GM21717 (cell line): ENCODE data around the gene OAS1.

Experiments used
- ATAC-seq: cut with Tn5 transposase; IDR thresholded peaks from one replicate; pipeline ENCODE4 v1.9.1; 2021; ENCODE audit warnings: mild to moderate bottlenecking, moderate library complexity; ENCODE audit not compliant: unreplicated experiment

Gene OAS1

DNA sequence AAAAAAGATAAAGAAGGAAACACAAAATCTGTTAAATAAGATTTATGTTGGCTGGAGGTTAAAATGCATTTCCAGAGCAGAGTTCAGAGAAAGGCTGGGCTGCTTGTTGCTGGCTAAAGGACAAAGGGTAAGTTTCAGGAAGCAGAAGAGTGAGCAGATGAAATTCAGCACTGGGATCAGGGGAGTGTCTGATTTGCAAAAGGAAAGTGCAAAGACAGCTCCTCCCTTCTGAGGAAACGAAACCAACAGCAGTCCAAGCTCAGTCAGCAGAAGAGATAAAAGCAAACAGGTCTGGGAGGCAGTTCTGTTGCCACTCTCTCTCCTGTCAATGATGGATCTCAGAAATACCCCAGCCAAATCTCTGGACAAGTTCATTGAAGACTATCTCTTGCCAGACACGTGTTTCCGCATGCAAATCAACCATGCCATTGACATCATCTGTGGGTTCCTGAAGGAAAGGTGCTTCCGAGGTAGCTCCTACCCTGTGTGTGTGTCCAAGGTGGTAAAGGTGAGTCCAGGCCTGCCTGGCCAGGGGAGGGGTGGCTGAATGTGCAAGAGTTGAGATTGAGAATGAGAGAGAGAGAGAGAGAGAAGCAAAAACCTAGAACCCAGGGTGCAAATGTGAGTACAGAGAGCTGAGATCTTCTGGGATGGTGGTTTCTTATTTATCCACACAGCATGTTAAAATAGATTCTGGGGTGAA, at the start of gene OAS1:
TSS of gene OAS1 (plus strand) at position 251 of the 703 bp plus-strand sequence. CDS start at position 329, 78 bp downstream.
- ATAC-seq, result peak; percentile 80

DNA sequence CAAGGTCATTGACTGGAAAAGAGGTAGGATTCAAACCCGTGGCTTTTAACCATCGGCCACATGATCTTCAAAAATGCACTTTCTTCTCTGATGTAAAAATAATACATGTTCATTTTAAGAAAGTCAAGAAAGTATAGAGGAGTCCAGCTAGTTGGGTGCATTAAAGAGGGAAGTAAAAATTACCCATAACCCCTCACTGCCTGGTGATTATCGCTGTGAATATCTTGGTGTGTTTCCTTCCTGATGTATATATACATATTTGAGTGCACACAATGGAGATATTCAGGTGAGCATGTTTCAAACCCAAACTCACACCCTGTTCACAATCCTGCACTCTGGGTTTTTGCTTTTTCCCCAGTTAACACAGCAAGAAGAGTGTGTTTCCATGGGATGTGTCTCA, 47.5 kb upstream of the OAS1 start:
- no peak for ATAC-seq

DNA sequence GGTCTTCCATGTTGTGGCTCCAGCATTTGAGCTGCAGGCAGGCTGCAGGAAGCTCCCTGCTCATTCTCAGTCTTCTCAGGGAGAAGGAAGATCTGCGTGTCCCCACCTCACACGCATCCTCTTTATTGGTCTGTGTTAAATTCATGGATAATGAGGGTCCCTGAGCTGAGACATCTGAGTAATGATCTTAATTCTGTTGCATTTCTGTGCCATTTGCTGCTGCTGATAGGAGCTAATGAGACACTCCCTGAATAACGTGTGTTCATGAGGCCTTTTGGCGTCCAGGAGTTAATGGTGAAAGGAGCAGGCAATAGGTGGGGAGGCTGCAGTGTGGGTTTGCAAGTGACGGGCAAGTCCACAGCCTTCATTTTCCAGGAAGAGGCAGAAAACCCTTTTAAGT, 46.6 kb upstream of the OAS1 start:
- ATAC-seq, result no peak

DNA sequence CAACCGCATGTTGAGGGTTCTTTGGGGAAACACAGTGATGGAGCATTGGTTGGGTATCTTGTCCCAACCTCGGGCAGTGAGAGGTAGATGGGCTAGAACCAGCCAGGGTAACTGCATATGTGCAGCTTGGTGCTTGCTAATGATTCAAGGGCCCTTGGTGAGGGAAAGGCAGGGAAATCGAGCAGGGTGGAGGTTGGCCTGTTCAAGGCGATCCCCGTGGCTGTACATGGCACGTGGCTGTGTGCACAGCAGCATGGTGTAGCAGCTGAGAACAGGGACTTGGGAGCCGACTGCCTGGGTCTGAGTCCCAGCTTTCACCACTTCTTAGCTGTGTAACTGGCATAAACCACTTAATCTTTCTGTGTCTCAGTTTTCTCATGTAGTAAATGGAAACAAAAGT, 45.5 kb upstream of the OAS1 start:
- ATAC-seq, result no peak

DNA sequence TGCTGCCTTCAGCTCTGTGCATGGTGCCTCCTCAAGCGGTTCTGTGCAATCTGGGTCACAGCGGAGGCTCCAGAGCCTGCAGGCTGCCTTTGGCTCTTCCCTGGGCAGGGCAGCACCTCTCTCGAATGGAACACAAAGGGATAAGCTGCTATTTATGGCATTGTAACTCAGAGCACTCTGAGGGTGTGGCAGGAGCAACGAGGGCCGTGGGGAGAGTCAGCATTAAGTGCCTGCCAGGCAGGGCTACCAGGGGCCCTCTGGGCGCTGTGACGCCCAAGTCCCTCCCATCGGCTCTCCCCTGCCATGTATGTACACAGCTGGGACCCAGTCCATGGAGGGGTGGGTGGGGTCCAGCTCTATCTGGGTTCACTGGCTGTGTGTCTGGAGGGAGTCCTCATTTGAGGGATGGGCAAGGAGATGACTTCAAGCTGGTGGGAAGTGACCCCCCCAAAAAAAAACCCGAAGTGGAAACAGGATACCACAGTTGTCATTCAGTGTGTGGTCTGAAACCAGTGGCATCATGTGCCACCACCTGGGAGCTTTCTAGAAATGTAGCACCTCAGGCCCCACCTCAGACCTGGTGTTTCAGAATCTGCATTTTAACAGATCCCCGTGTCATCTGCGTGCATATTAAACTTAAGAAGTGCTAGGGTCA, 44.0 kb upstream of the OAS1 start:
- no peak for ATAC-seq

DNA sequence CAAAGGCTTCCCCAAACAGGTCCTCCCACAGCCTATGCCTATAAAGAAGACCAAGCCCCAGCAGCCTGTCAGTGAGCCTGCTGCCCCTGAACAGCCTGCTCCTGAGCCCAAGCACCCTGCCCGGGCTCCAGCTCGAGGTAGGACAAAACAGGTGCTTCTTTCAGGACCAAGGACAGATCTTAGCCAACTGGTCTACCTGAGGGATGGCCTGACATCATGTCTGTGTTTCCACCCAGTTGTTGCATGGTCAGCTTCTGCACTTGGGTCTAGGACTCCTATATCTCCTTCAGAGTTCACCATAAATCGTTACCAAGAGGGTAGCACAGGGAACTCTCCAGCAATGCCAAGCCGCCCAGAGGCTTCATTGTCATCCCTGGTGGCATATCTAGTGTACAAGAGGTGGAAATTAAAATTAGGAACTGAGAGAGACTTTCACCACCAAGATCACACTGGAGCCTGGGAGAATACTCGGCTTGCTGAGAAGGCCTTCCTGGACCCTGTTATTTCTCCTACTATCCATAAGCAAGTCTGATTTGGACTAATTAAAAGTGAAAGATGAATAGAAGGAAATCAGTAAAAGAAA, 38.2 kb upstream of the OAS1 start:
- no peak for ATAC-seq

DNA sequence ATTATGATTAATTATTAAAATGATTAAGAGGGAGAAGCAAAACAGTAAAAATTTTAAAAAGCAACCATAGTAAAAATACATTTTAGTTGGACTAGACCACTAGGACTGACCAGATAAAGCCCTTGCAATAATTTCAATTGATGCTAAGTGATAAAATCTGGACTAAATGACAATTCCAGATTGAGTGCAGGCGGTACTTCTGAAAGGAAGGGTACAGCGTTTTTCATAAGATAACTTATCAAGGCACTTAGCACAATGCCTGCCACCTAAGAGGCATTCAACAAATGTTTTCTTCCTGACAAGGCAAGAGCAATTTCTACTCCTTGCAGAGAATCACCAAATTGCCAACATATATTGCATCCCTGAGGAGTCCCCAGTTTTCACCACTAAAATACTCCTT, 37.7 kb upstream of the OAS1 start:
- ATAC-seq, result no peak

DNA sequence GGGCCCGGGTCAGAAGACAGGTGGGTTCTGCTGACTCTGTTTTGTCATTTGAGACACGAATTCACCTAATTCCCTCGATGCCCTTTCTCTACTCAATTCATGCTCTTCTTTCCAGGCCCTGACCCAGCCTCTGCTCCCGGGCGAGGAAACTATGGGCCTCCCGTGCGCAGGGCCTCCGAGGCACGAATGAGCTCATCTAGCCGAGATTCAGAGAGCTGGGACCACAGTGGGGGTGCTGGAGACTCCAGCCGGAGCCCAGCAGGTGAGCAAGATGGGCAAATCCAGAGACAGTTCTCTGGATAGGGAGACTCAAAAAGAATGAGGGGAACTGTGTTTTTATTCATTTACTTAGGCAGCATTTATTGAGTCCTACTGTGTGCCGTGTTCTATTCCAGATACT, 37.0 kb upstream of the OAS1 start:
- ATAC-seq, result no peak

DNA sequence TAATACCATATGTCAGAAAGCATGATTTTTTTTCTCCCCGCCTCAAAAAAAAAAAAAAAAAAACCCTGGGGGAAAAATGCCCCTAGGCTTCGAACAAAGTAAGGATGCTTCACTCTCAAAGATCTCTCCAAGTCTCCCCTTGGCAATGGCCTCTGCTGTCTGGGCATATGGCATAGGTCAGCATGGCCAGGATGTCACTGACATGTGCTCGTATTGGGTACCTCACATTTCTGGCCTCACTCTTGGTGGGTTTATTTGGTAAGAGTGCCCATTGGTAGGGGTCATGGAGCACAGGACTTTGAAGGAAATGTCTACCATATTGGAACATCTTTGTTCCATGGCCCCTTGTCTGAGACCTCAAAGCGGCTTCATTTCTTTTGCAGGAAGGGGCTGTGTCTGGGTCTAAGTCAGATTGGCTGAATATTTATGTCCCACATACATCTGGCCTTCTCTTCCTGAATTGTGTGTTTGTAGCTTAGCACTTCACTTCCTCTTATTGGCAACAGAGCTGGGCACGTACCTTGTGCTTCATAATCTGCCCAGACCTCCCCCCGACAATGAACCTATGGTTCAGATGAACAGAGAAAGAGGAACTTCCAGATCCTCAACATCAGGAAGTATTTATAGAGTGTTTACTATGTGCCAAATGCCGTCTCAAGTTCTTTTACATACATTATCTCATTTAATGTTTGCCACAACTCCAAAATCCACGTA, 36.3 kb upstream of the OAS1 start:
- no peak for ATAC-seq

DNA sequence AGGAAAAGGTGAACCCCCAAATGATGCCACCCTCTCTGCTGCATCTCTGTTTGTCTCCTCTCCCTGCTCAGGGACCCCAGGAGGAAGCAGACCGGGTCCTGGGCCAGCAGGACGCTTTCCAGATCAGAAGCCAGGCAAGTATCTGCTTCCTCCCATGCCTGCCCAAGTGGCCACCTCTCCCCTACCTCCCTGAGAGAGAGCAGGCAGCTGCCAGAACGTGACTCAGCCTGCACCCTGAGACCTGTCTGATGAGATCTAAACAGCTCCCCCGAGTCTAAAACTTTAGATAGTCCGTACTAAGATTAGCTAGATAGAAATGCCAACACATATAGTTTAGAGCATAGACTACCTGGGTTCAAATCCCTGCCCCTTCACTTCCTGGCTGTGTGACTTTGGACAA, 31.2 kb upstream of the OAS1 start:
- ATAC-seq, result no peak

DNA sequence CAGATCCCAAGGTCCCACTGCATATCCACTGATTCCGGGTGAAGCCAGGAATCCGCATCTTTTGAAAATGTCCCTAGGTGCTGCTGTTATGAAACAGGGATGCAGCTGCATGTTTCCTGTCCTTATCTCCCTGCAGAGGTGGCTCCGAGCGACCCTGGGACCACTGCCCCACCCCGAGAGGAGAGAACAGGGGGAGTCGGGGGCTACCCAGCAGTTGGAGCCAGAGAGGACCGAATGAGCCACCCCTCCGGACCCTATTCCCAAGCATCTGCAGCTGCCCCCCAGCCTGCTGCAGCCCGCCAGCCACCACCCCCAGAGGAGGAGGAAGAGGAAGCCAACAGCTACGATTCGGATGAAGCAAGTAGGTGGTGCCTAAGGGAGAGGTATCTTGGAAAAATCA, 30.3 kb upstream of the OAS1 start:
- no peak for ATAC-seq

DNA sequence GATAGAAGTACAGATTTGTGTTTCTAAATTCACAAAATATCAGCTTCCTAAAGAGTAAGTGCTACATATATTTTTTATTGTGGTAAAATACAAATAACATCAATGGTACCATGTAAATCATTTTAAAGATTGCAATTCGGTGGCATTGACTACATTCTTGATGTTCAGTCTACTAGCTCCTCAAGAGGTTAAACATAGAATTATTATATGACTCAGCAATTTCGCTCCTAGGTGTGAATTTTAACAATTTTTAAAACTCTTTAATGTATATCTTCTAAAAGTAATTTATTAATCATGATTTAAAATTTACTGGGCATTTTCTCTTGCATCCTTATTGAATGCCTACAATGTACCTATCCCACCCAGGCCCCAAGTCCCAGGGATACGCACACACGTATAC, 29.8 kb upstream of the OAS1 start:
- no peak for ATAC-seq

DNA sequence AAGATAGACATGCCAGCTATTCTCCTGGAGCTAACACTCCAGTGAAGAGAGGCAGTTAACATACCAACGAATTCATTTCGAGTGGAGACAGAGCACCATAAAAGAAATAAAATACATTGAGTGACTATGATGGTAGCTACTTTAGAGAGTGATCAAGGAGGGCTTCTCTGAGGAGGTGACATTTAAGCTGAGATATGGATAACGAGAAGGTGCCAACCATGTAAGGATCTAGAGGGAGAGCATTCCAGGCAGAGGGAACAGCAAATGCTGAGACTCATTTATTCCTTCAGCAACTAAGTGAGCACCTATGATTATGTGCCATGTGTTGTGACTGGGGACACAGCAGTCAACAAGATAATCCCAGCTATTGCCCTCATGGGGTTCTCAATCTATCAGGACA, 28.3 kb upstream of the OAS1 start:
- no peak for ATAC-seq

DNA sequence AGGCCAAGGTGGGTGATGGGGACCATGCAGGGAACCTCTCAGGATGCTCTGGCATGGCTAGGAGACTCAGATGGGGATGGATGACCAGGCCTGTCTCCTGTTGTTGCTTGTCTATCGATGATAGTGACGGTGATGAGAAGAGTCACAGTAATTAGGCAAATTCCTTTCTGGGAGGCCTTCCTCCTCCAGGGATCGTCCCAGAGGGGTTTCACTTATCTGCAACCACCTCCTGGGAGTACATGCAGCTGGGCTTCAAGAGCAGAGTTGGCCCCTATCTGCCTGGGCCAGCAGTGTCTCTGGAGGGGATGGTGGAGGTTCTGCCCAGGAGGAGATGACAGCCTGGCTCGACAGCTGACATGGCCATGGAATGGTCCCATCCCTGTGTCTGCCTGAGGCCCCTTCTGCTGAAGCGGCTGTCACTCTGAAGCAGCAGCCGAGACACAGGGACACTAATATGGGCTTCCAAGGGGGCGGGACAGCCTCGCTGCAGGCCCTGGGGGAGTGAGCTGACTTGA, 27.5 kb upstream of the OAS1 start:
- ATAC-seq, result no peak

DNA sequence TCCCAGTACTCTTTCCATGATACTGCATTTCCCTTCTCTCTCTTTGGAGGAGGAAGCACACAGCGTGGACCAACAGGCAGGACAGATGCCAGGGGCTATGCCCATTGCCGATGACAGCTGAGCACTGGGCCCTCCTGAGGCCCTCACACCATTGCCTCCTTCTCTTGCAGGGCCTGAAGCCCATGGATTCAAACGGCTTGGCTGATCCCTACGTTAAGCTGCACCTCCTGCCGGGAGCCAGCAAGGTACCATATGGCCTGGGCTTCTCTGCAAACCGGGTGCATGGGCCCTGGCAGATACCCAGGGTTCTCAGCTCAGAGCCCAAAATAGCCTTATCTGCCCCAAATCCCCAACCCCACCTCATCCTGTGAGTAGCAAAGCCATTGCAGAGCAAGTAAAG, 25.2 kb upstream of the OAS1 start:
- no peak for ATAC-seq

DNA sequence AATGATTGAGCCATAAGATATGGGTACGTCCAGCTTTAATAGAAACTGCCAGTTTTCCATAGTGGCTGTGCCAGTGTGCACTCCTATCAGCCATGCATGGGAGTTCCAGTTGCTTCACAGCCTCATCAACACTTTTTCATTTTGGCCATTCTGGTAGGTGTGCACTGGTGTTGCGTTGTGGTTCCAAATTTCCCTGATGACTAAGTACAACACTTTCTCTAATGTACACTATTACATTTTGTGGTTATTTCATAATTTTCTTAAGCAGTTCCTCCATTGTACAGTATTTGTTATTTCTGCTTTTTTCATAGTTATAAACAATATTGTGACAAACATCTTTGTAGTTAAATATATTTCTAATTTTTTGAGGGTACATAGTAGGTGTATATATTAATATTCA, 21.5 kb upstream of the OAS1 start:
- ATAC-seq, result no peak

DNA sequence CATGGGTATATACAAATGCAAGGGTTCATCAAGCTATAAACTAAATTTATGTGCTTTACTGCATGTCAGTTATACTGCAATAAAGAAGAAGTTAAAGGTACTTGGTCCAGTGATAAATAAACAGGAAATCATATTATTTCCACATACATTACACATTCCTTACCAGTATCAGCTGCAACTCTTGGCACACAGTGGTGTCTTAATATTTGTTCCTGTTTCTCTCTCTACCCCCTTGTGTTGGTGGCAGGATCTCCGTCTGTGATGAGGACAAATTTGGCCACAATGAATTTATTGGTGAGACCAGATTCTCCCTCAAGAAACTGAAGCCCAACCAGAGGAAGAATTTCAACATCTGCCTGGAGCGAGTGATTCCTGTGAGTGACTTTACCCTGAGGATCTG, 19.2 kb upstream of the OAS1 start:
- no peak for ATAC-seq

DNA sequence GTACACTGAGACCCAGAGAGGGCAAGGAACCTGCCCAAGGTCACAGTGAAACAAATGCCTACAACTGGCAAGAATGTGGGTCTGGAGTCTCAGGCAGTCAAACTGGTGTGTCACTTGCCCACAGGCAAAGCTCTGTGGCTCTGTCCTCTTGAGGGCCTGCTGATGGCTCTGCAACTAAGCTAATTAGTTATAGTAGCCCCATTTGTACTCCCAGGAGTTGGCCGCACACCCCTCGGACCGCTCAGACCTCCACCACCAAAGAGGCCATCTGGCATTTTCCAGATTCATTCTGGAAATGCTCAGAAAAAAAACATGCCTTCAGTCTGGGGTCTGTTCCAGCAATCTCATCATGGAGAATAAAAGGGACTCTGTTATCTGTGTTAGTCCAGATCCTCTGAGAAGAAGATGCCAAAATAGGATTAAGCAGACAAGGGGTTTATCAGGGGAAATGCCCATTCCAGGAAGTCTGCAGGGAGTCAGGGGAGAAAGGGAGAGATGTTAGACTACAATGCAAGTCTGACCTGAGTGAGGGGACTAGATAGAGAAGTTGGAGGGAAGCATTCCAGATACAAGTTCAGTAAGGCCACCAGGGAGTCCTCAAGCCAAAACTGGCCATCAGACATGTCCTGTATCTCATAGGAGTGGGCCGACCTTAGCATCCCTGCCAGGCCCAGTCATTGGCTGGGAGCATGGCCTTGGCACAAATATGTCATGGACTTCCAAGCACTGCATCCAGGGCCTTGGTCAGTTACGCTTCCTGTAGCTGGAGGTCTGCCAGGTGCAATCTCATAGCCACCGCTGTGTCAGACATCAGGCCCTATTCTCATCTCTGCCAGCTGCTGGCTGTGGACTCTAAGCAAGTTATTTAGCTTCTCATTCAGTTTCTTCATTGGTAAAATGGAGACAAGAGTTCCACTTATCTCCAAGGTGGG, 15.4 kb upstream of the OAS1 start:
- no peak for ATAC-seq

DNA sequence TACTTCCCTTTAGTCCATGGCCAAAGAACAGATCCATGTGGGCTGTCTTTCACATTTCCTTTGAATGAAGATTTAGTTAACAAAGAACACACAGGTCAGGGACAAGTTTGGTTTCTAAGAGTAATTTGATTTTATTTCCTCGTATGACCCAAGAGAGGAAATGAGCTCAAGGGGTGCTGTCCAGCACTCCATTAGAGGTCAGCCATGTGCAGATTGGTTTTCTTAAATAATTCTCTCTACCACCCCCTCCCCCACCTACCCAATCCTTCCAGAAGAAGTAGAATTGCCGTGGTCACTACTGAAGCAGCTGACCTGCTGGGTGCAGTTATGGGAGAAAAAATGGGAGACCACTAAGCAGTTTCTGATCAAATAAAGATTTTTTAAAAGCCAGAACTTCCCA, 13.9 kb upstream of the OAS1 start:
- no peak for ATAC-seq

DNA sequence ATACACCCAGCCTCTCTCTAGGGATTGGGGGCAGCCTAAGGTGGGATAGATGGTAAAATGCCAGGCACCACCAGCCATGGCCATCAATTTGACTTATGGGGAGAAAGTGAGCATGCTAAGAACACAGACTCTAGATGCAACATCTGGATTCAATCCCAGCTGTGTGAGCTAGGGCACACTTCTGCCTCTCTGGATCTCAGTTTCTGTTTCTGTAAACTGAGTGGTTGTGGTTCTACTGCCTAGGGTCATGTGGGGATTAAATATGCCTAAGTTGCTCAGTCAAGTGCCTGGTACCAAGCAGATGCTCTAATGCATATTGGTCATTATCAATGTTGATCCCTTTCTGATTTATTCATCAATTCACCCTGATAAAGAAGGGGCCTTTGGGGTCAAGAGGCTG, 12.6 kb upstream of the OAS1 start:
- no peak for ATAC-seq

DNA sequence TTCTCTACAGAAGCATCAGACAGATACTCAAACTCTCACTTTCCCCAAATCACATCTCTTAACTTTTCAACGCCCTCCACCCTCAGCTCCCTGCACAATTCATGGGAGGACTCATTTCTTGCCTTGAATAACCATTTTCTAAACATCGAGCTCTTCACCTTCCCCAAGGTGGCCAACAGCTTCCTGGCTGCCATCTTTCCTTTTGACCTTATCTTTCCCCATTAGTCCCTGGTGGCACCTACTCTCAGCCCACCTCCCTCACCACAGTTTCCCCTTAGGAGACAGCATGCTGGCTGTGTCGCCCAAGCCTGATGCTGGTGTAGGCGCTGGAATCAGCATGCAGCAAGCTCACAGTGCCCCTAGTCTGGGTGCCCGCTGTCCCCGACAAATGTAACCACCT, 8.4 kb upstream of the OAS1 start:
- ATAC-seq, result no peak
